ENCODE results near the gene GPA33.

DNA sequence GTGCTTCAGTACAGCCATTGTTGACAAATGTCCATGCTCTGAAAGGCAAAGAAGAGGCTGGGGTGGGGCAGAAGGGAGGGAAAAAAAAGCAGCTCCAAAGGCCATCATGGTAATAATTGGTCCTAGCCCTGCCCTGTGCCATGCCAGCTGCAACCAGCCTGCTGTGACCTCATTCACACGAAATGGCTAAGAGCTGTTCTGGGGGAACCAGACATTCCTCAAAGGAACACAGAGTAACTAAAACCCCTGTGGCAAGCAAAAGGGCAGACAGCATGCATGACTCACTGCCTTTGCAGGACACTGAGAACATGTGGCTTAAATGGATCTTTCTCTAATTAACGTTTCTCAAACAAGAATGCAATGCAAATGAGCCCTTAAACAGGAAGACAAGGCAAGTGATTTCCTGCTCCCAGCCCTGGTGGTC lies 46.0 kb upstream of the GPA33 start:
- TF ChIP-seq POLR2A (IDR thresholded peaks at IDR 0.05; ENCODE audit: extremely low read depth, insufficient read length): no peak
- TF ChIP-seq, protein P1, sequence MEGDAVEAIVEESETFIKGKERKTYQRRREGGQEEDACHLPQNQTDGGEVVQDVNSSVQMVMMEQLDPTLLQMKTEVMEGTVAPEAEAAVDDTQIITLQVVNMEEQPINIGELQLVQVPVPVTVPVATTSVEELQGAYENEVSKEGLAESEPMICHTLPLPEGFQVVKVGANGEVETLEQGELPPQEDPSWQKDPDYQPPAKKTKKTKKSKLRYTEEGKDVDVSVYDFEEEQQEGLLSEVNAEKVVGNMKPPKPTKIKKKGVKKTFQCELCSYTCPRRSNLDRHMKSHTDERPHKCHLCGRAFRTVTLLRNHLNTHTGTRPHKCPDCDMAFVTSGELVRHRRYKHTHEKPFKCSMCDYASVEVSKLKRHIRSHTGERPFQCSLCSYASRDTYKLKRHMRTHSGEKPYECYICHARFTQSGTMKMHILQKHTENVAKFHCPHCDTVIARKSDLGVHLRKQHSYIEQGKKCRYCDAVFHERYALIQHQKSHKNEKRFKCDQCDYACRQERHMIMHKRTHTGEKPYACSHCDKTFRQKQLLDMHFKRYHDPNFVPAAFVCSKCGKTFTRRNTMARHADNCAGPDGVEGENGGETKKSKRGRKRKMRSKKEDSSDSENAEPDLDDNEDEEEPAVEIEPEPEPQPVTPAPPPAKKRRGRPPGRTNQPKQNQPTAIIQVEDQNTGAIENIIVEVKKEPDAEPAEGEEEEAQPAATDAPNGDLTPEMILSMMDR (IDR thresholded peaks at IDR 0.05; ENCODE audit: low read depth, low read length): no peak

All from NB4 (cell line).